Measurements from ENCODE around the gene OLIG3.

OLIG3 gene

GRCh38 chr6:137452333-137452894, 41.8 kb downstream of the OLIG3 start:
- TF ChIP-seq CTCF (conservative IDR thresholded peaks at IDR 0.05; ENCODE audit: low read depth) = no peak
- ChIA-PET POLR2A (ENCODE audit: low non-redundant PET) (no interaction called here), CTCF (no interaction called here)

GRCh38 chr6:137443901-137444300, 50.3 kb downstream of the OLIG3 start:
- TF ChIP-seq CTCF (conservative IDR thresholded peaks at IDR 0.05; ENCODE audit: low read depth) = no peak
- no peak overlapping the region for H3K27ac ChIP-seq
- no peak for DNase-seq (ENCODE audit: low spot score)
- POLR2A ChIA-PET (ENCODE audit: low non-redundant PET) = no interaction called here
- CTCF ChIA-PET = no interaction called here

More at GRCh38 chr6:137452333-137452894, 41.8 kb downstream of the OLIG3 start:
- no peak overlapping the region for H3K27ac ChIP-seq
- no peak for DNase-seq (ENCODE audit: low spot score)
